Measurements from ENCODE around the gene ITGA1.

DNA sequence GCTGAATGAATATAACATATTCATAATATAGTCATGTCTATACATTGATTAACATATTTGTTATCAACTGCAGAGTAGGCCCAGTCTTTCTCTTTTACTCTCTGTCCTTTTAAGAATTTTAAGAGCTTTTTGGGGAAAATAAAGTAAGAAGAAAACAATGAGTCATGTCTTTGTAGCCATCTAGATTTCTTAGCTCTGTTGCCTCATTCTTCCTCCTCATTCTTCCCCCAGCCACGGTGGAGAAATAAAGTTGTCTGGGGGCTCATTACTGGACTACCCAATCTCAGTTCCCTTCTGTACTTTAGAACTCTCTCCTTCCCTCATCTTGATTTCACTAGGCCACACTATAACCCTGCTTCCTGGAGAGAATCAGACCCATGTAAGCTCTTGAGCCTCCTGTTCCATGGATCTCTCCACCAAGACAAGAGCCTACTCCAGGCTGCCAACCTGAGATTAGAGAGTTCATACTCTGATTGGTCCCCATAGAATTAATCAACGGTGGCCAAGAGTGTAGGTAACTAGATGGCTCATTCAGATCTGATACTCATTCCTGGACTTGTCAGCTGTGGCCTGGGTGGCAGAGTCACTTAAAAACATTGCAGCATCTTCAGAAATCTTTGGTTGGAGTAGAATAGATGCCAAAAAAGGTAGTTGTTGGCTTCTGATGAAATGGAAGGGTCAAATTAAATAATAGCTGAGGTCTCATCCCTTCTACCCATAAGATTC lies 44.2 kb downstream of the ITGA1 start:
- TF ChIP-seq POLR2A (IDR thresholded peaks at IDR 0.05; ENCODE audit: low read length), result no peak
- no peak for TF ChIP-seq GATA1 (IDR thresholded peaks at IDR 0.05; ENCODE audit: low read depth, low read length)
